HuH-7.5 (cell line): ENCODE data around the gene RASSF3.
"Not testable (repeated sequence)": the region's sequence is repeated elsewhere in the genome, so short reads cannot be mapped to it uniquely, and the experiment has no call there.

ENCODE experiments used
- DNase-seq: peaks from one replicate; pipeline ENCODE4 v3.0.0; 2011; ENCODE audit warnings: low spot score

Gene RASSF3

GRCh38 chr12:64670919-64671639, 60.8 kb downstream of the RASSF3 start:
- no peak for DNase-seq

- no peak for DNase-seq
Measured at GRCh38 chr12:64671681-64672080, 61.4 kb downstream of the RASSF3 start.

- no peak for DNase-seq
Measured at GRCh38 chr12:64672925-64673409, 62.7 kb downstream of the RASSF3 start.

- DNase-seq = no peak
Measured at GRCh38 chr12:64673490-64674169, 63.3 kb downstream of the RASSF3 start.

GRCh38 chr12:64674367-64674922, 64.2 kb downstream of the RASSF3 start:
- no peak for DNase-seq

- DNase-seq = no peak
Measured at GRCh38 chr12:64675795-64676194, 65.5 kb downstream of the RASSF3 start.

GRCh38 chr12:64678248-64678647, 68.0 kb downstream of the RASSF3 start:
- DNase-seq = no peak

GRCh38 chr12:64678835-64679234, 68.5 kb downstream of the RASSF3 start:
- DNase-seq = no peak

- no peak for DNase-seq
Measured at GRCh38 chr12:64679487-64680001, 69.2 kb downstream of the RASSF3 start.

GRCh38 chr12:64680235-64680634, 69.9 kb downstream of the RASSF3 start:
- no peak for DNase-seq

GRCh38 chr12:64681200-64682052, 71.1 kb downstream of the RASSF3 start:
- no peak for DNase-seq

- no peak for DNase-seq
Measured at GRCh38 chr12:64682572-64683277, 72.4 kb downstream of the RASSF3 start.

GRCh38 chr12:64683816-64684543, 73.7 kb downstream of the RASSF3 start:
- no peak for DNase-seq

GRCh38 chr12:64685050-64685449, 74.8 kb downstream of the RASSF3 start:
- no peak for DNase-seq

- no peak for DNase-seq
Measured at GRCh38 chr12:64685605-64686004, 75.3 kb downstream of the RASSF3 start.

- DNase-seq = no peak
Measured at GRCh38 chr12:64687816-64688215, 77.5 kb downstream of the RASSF3 start.

GRCh38 chr12:64688219-64688618, 77.9 kb downstream of the RASSF3 start:
- no peak for DNase-seq

- no peak for DNase-seq
Measured at GRCh38 chr12:64688715-64689114, 78.4 kb downstream of the RASSF3 start.

- DNase-seq = not testable (repeated sequence)
Measured at GRCh38 chr12:64690236-64690635, 79.9 kb downstream of the RASSF3 start.

GRCh38 chr12:64691227-64691794, 81.0 kb downstream of the RASSF3 start:
- no peak for DNase-seq
